Measurements from ENCODE around the gene TGIF1.

Gene TGIF1

GRCh38 chr18:3455090-3455635 is 5.2 kb downstream of the TGIF1 start:
- DNase-seq (ENCODE audit: low read depth, low spot score), result peak; percentile 26
- no peak overlapping the region for H3K4me3 ChIP-seq (ENCODE audit: low read depth, low read length)
- in situ Hi-C loops (cut with HindIII; ENCODE audit: low sequenced_read_pairs), result loop anchor here (10.0 to 25.0 kb wide), 2 partner anchors 150 to 168 kb away; no protein-coding TSS in a partner anchor
- no peak for TF ChIP-seq CTCF (IDR thresholded peaks at IDR 0.05; ENCODE audit: low read depth, low read length)

GRCh38 chr18:3455907-3456685 is 6.1 kb downstream of the TGIF1 start:
- in situ Hi-C loops (cut with HindIII; ENCODE audit: low sequenced_read_pairs), result loop anchor here (10.0 to 25.0 kb wide), 2 partner anchors 149 to 169 kb away; no protein-coding TSS in a partner anchor
- TF ChIP-seq CTCF (IDR thresholded peaks at IDR 0.05; ENCODE audit: low read depth, low read length), result no peak
- peak; percentile 64 for DNase-seq (ENCODE audit: low read depth, low spot score)
- no peak overlapping the region for H3K4me3 ChIP-seq (ENCODE audit: low read depth, low read length)

- peak; percentile 13 for DNase-seq (ENCODE audit: low read depth, low spot score)
- no peak for TF ChIP-seq CTCF (IDR thresholded peaks at IDR 0.05; ENCODE audit: low read depth, low read length)
- no peak overlapping the region for H3K4me3 ChIP-seq (ENCODE audit: low read depth, low read length)
- in situ Hi-C loops (cut with HindIII; ENCODE audit: low sequenced_read_pairs), result loop anchor here (10.0 to 25.0 kb wide), 2 partner anchors 148 to 169 kb away; no protein-coding TSS in a partner anchor
Observed at GRCh38 chr18:3456686-3457069, 6.7 kb downstream of the TGIF1 start.

- no peak for TF ChIP-seq CTCF (IDR thresholded peaks at IDR 0.05; ENCODE audit: low read depth, low read length)
- H3K4me3 ChIP-seq (ENCODE audit: low read depth, low read length), result no peak overlapping the region
- in situ Hi-C loops (cut with HindIII; ENCODE audit: low sequenced_read_pairs), result loop anchor here (10.0 to 25.0 kb wide), 2 partner anchors 148 to 170 kb away; no protein-coding TSS in a partner anchor
- no peak for DNase-seq (ENCODE audit: low read depth, low spot score)
Observed at GRCh38 chr18:3457261-3457724, 7.3 kb downstream of the TGIF1 start.

GRCh38 chr18:3458378-3458777 is 8.4 kb downstream of the TGIF1 start:
- H3K4me3 ChIP-seq (ENCODE audit: low read depth, low read length), result no peak overlapping the region
- peak; percentile 23 for DNase-seq (ENCODE audit: low read depth, low spot score)
- in situ Hi-C loops (cut with HindIII; ENCODE audit: low sequenced_read_pairs), result loop anchor here (10.0 to 25.0 kb wide), 2 partner anchors 146 to 171 kb away; no protein-coding TSS in a partner anchor
- no peak for TF ChIP-seq CTCF (IDR thresholded peaks at IDR 0.05; ENCODE audit: low read depth, low read length)

GRCh38 chr18:3458952-3459853 is 9.2 kb downstream of the TGIF1 start:
- in situ Hi-C loops (cut with HindIII; ENCODE audit: low sequenced_read_pairs), result loop anchor here (10.0 to 25.0 kb wide), 2 partner anchors 146 to 172 kb away; no protein-coding TSS in a partner anchor

More at GRCh38 chr18:3458952-3459853, 9.2 kb downstream of the TGIF1 start:
- no peak overlapping the region for H3K4me3 ChIP-seq (ENCODE audit: low read depth, low read length)
- peak; percentile 82 for DNase-seq (ENCODE audit: low read depth, low spot score)
- no peak for TF ChIP-seq CTCF (IDR thresholded peaks at IDR 0.05; ENCODE audit: low read depth, low read length)
